Hepatocyte (in vitro differentiated cells): Measurements from ENCODE around the gene CTSH. TPM values are rescaled to one million over a fixed set of nuclear protein-coding genes. Genes with fewer than 3 reads are reported as not detected.
"Not testable (repeated sequence)": the region's sequence is repeated elsewhere in the genome, so short reads cannot be mapped to it uniquely, and the experiment has no call there.

Source experiments
- DNase-seq: peaks from one replicate; pipeline ENCODE4 v3.0.0-alpha.2; 2016; ENCODE audit warnings: low spot score
- H2AFZ ChIP-seq: fragments of 200-600 bp; sonication (generic); 2 replicates; pipeline ENCODE4 v1.6.0; 2016; ENCODE audit warnings: antibody characterized with exemption, mild to moderate bottlenecking
- H3K27ac ChIP-seq: fragments of 200-600 bp; sonication (generic); 2 replicates; pipeline ENCODE4 v1.5.1; 2016; ENCODE audit warnings: mild to moderate bottlenecking
- H3K27me3 ChIP-seq: fragments of 200-600 bp; sonication (generic); 2 replicates; pipeline ENCODE4 v1.6.1; 2016
- H3K36me3 ChIP-seq: fragments of 200-600 bp; sonication (generic); replicated peaks from 2 replicates; pipeline ENCODE4 v1.5.1; 2016; ENCODE audit warnings: low read depth; ENCODE audit not compliant: insufficient read depth
- H3K4me1 ChIP-seq: fragments of 200-600 bp; sonication (generic); 2 replicates; pipeline ENCODE4 v1.5.1; 2016; ENCODE audit warnings: mild to moderate bottlenecking, moderate library complexity; ENCODE audit not compliant: insufficient read depth
- H3K4me2 ChIP-seq: fragments of 200-600 bp; sonication (generic); 2 replicates; pipeline ENCODE4 v1.6.0; 2016
- H3K4me3 ChIP-seq: fragments of 200-600 bp; sonication (generic); 2 replicates; pipeline ENCODE4 v1.5.1; 2016; ENCODE audit warnings: mild to moderate bottlenecking
- H3K79me2 ChIP-seq: fragments of 200-600 bp; sonication (generic); 2 replicates; pipeline ENCODE4 v1.6.0; 2017; ENCODE audit warnings: mild to moderate bottlenecking
- H3K9me2 ChIP-seq: fragments of 200-600 bp; sonication (generic); replicated peaks from 2 replicates; pipeline ENCODE4 v1.6.0; 2017; ENCODE audit warnings: mild to moderate bottlenecking; ENCODE audit not compliant: insufficient read depth
- H3K9me3 ChIP-seq: fragments of 200-600 bp; sonication (generic); 2 replicates; pipeline ENCODE4 v1.5.1; 2016; ENCODE audit warnings: low read depth, mild to moderate bottlenecking
- H4K20me1 ChIP-seq: fragments of 200-600 bp; sonication (generic); 2 replicates; pipeline ENCODE4 v1.6.0; 2016; ENCODE audit warnings: mild to moderate bottlenecking; ENCODE audit not compliant: insufficient read depth, poor library complexity, severe bottlenecking
- EZH2 ChIP-seq: fragments of 200-600 bp; sonication (generic); IDR thresholded peaks from 2 replicates; pipeline ENCODE4 v1.6.1; 2016; ENCODE audit warnings: antibody characterized with exemption, mild to moderate bottlenecking, borderline replicate concordance
- EZH2phosphoT487 ChIP-seq: fragments of 200-600 bp; sonication (generic); IDR thresholded peaks from one replicate; pipeline ENCODE4 v1.6.1; 2018; ENCODE audit warnings: antibody characterized with exemption, mild to moderate bottlenecking, low read depth, moderate library complexity; ENCODE audit not compliant: unreplicated experiment, severe bottlenecking
- WGBS: methylation state at CpG from one replicate; pipeline ENCODE4 v1.1.6; 2016; ENCODE audit warnings: low lambda C conversion rate; ENCODE audit errors: missing lambda C conversion rate; 5-methylcytosine and 5-hydroxymethylcytosine counted together
- polyA plus RNA-seq: library from polyadenylated mRNA; unstranded; fragments of >200 nt; fragmentation: Nextera tagmentation; extraction: Ambion mirVana; gene quantifications from 2 replicates; pipeline ENCODE4 v1.2.1, GENCODE V29; 2016
- total RNA-seq: library from RNA; depleted of rRNA; stranded (reverse); fragments of >200 nt; gene quantifications from 2 replicates; pipeline ENCODE4 v1.2.3, GENCODE V29; 2014
- TF ChIP-seq, protein P1 (sequence below): fragments of 200-600 bp; sonication (generic); IDR thresholded peaks from 2 replicates; pipeline ENCODE4 v1.5.1; 2016; ENCODE audit warnings: antibody characterized with exemption, mild to moderate bottlenecking; ENCODE audit not compliant: poor library complexity

The CTSH gene
- total and polyA plus RNA-seq, 2 experiments from 2014 or later: 521 to 610 TPM

- Histone ChIP-seq H4K20me1 (peaks cover 56% of the 10 kb centered on the region), H3K27me3 (no peaks in the 10 kb centered on the region), H3K36me3 (no peaks in the 10 kb centered on the region), H3K4me1 (peaks cover 38% of the 10 kb centered on the region), H3K4me2 (peak overlapping the region; percentile 91), H3K79me2 (peaks cover 62% of the 10 kb centered on the region), H3K27ac (peak overlapping the region; percentile 100), H3K4me3 (peak overlapping the region; percentile 100), H3K9me2 (no peaks in the 10 kb centered on the region), H2AFZ (no peak overlapping the region), H3K9me3 (no peaks in the 10 kb centered on the region)
- 2% methylated on average over 38 of the region's 38 CpGs for WGBS
- TF ChIP-seq EZH2phosphoT487 (no peak), EZH2 (no peak)
- TF ChIP-seq, protein P1, sequence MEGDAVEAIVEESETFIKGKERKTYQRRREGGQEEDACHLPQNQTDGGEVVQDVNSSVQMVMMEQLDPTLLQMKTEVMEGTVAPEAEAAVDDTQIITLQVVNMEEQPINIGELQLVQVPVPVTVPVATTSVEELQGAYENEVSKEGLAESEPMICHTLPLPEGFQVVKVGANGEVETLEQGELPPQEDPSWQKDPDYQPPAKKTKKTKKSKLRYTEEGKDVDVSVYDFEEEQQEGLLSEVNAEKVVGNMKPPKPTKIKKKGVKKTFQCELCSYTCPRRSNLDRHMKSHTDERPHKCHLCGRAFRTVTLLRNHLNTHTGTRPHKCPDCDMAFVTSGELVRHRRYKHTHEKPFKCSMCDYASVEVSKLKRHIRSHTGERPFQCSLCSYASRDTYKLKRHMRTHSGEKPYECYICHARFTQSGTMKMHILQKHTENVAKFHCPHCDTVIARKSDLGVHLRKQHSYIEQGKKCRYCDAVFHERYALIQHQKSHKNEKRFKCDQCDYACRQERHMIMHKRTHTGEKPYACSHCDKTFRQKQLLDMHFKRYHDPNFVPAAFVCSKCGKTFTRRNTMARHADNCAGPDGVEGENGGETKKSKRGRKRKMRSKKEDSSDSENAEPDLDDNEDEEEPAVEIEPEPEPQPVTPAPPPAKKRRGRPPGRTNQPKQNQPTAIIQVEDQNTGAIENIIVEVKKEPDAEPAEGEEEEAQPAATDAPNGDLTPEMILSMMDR: no peak
- peak; percentile 27 for DNase-seq
Measured at GRCh38 chr15:78873793-78874765, 70.8 kb downstream of the CTSH start.

- peaks cover 47% of the 10 kb centered on the region for H4K20me1 ChIP-seq
- H2AFZ ChIP-seq: peak overlapping the region; percentile 25
- no peaks in the 10 kb centered on the region for H3K36me3 ChIP-seq
- peak overlapping the region; percentile 91 for H3K4me2 ChIP-seq
- H3K9me3 ChIP-seq: no peaks in the 10 kb centered on the region
- H3K79me2 ChIP-seq: peaks cover 53% of the 10 kb centered on the region
- no peaks in the 10 kb centered on the region for H3K27me3 ChIP-seq
- 0% methylated on average over 40 of the region's 75 CpGs for WGBS
- DNase-seq: peak; percentile 94
- H3K4me1 ChIP-seq: peaks cover 30% of the 10 kb centered on the region
- H3K27ac ChIP-seq: peak overlapping the region; percentile 100
- H3K9me2 ChIP-seq: no peaks in the 10 kb centered on the region
- TF ChIP-seq EZH2phosphoT487 (no peak), EZH2 (no peak)
- TF ChIP-seq, protein P1: peak; percentile 46
- peak overlapping the region; percentile 100 for H3K4me3 ChIP-seq
Measured at GRCh38 chr15:78872972-78873792, 71.7 kb downstream of the CTSH start.

DNA sequence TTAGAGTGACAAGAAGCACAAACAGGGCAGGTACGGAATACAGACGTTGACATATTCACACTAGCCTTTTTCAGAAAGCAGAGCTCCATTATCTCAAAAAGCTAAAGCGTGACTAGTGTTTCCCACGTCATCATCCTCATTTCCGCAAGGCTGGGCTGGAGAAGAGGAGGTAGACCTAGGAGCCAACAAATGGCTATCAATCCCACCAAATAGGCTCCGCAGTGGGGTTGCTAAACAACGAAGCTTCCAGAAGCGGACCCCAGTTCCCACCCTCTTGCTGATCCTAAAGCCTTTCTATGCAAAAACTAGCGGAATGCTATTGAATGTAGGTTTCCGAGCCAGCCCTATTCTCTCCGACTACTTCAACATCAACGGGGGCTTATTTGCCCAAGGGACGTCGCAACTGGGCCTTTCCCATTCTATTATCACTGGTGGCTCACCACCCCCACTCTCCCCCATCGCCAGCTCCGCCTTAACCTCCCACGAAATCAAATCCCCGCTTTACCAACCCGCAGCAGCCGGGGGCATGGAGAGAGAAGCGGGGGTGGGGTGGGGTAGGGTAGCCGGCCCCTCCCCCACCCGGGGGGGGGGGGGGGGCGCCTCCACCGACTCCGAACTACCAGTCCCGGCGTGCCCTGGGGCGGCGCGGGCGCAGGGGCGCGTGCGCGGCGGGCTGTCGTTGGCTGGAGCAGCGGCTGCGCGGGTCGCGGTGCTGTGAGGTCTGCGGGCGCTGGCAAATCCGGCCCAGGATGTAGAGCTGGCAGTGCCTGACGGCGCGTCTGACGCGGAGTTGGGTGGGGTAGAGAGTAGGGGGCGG, 72.5 kb downstream of the CTSH start, which contains the start of gene MORF4L1:
Gene MORF4L1, plus strand, starts transcription at position 736 of the 817 bp plus-strand sequence. CDS start 128 bp downstream, outside the sequence.
- 5% methylated on average over 19 of the region's 52 CpGs for WGBS
- H2AFZ ChIP-seq: peak within 1 kb of the TSS; percentile 77

GRCh38 chr15:78871483-78872127, 73.2 kb downstream of the CTSH start:
- H3K27ac ChIP-seq: peak overlapping the region; percentile 98
- H3K4me1 ChIP-seq: peaks cover 18% of the 10 kb centered on the region
- 67% methylated on average over 24 of the region's 24 CpGs for WGBS
- not testable (repeated sequence) for H3K36me3 ChIP-seq, H3K9me3 ChIP-seq, H3K9me2 ChIP-seq, H3K27me3 ChIP-seq
- peak overlapping the region; percentile 77 for H2AFZ ChIP-seq
- DNase-seq: peak; percentile 52
- peak overlapping the region; percentile 50 for H3K4me3 ChIP-seq
- H4K20me1 ChIP-seq: peaks cover 32% of the 10 kb centered on the region
- peak overlapping the region; percentile 85 for H3K4me2 ChIP-seq
- peaks cover 37% of the 10 kb centered on the region for H3K79me2 ChIP-seq

More for the DNA sequence above, 72.5 kb downstream of the CTSH start, which contains the start of gene MORF4L1:
- Histone ChIP-seq H3K36me3 (no peaks in the 10 kb centered on the region), H3K4me2 (peak within 1 kb of the TSS; percentile 91), H3K27ac (peak within 1 kb of the TSS; percentile 100), H3K4me1 (peaks cover 22% of the 10 kb centered on the region), H3K9me2 (no peaks in the 10 kb centered on the region), H3K4me3 (peak within 1 kb of the TSS; percentile 100), H3K27me3 (no peaks in the 10 kb centered on the region), H3K9me3 (no peaks in the 10 kb centered on the region), H3K79me2 (peaks cover 44% of the 10 kb centered on the region), H4K20me1 (peaks cover 39% of the 10 kb centered on the region)
- TF ChIP-seq, protein P1: no peak
- TF ChIP-seq EZH2phosphoT487 (no peak), EZH2 (no peak)
- DNase-seq: peak; percentile 99
